Activated CD4-positive, alpha-beta T cell treated with anti-CD3 and anti-CD28 coated beads, Interleukin-2, amount 50 U/mL, for 48 hours (primary cell): ENCODE measurements around the gene SLC17A8.
"Not testable (repeated sequence)": the region's sequence is repeated elsewhere in the genome, so short reads cannot be mapped to it uniquely, and the experiment has no call there.

Experiments used
- DNase-seq, 2 experiments: peaks; one replicate each; pipeline ENCODE4 v3.0.0-alpha.2; 2020

SLC17A8 gene

GRCh38 chr12:100356644-100357223 is at the start of gene SLC17A8:
SLC17A8 (plus strand) TSS chr12:100357074; CDS start chr12:100357392, 318 bp downstream.
- DNase-seq, result no peak

GRCh38 chr12:100308138-100308537 is 48.7 kb upstream of the SLC17A8 start:
- DNase-seq, result not testable (repeated sequence)

- DNase-seq, result no peak
Measured at GRCh38 chr12:100311317-100311716, 45.6 kb upstream of the SLC17A8 start.

GRCh38 chr12:100317371-100317770 is 39.5 kb upstream of the SLC17A8 start:
- DNase-seq, result no peak

- DNase-seq, result no peak
Measured at GRCh38 chr12:100324498-100324897, 32.4 kb upstream of the SLC17A8 start.

- DNase-seq, result no peak
Measured at GRCh38 chr12:100326208-100326607, 30.7 kb upstream of the SLC17A8 start.

- no peak for DNase-seq
Measured at GRCh38 chr12:100329800-100330199, 27.1 kb upstream of the SLC17A8 start.

GRCh38 chr12:100331871-100332270 is 25.0 kb upstream of the SLC17A8 start:
- no peak for DNase-seq

GRCh38 chr12:100332852-100333251 is 24.0 kb upstream of the SLC17A8 start:
- no peak for DNase-seq

GRCh38 chr12:100337299-100337698 is 19.6 kb upstream of the SLC17A8 start:
- no peak for DNase-seq

GRCh38 chr12:100337727-100338126 is 19.1 kb upstream of the SLC17A8 start:
- DNase-seq, result no peak

- DNase-seq, result no peak
Measured at GRCh38 chr12:100339071-100339470, 17.8 kb upstream of the SLC17A8 start.

GRCh38 chr12:100342897-100343296 is 14.0 kb upstream of the SLC17A8 start:
- DNase-seq, result not testable (repeated sequence)

- not testable (repeated sequence) for DNase-seq
Measured at GRCh38 chr12:100344351-100344750, 12.5 kb upstream of the SLC17A8 start.

- no peak for DNase-seq
Measured at GRCh38 chr12:100345020-100345767, 11.7 kb upstream of the SLC17A8 start.

- DNase-seq, result no peak
Measured at GRCh38 chr12:100346660-100347059, 10.2 kb upstream of the SLC17A8 start.

GRCh38 chr12:100348657-100349454 is 8.0 kb upstream of the SLC17A8 start:
- no peak for DNase-seq

- DNase-seq, result no peak
Measured at GRCh38 chr12:100359248-100359647, 2.4 kb downstream of the SLC17A8 start.

GRCh38 chr12:100359822-100360221 is 2.9 kb downstream of the SLC17A8 start:
- DNase-seq, result no peak

GRCh38 chr12:100360450-100360849 is 3.6 kb downstream of the SLC17A8 start:
- DNase-seq, result no peak

GRCh38 chr12:100364324-100364723 is 7.5 kb downstream of the SLC17A8 start:
- DNase-seq, result no peak

GRCh38 chr12:100365411-100365810 is 8.5 kb downstream of the SLC17A8 start:
- DNase-seq, result no peak

- no peak for DNase-seq
Measured at GRCh38 chr12:100368066-100368465, 11.2 kb downstream of the SLC17A8 start.

- DNase-seq, result no peak
Measured at GRCh38 chr12:100371146-100371545, 14.3 kb downstream of the SLC17A8 start.
